GM12878 (cell line): ENCODE data around the gene OLFML2A. TPM values are rescaled to one million over a fixed set of nuclear protein-coding genes. Genes with fewer than 3 reads are reported as not detected.

Experiments used
- ATAC-seq: fragments of 200-7000 bp; cut with Tn5 transposase; 3 replicates; pipeline ENCODE4 v1.9.1; 2020; ENCODE audit warnings: mild to moderate bottlenecking, moderate library complexity
- BruUV-seq: library from RNA; stranded (reverse); fragments of 400-500 nt; replicated peaks from 2 replicates; lab custom pipeline; 2021; lab: Mats Ljungman, UMichigan
- CTCF ChIA-PET: fragments of 300-600 bp; sonication (Branson Sonifier 250); formaldehyde crosslinking; extraction: SDS; loops from one replicate; lab custom pipeline; 2021; ENCODE audit warnings: inconsistent platforms; lab: Yijun Ruan, JAX
- POLR2A ChIA-PET: fragments of 350-600 bp; formaldehyde crosslinking; extraction: SDS; loops from one replicate; lab custom pipeline; 2021; ENCODE audit warnings: inconsistent platforms; lab: Charles Lee
- RAD21 ChIA-PET: fragments of 300-600 bp; sonication (Branson Sonifier 250); formaldehyde crosslinking; loops from one replicate; lab custom pipeline; 2023; ENCODE audit warnings: antibody characterized with exemption; ENCODE audit not compliant: unreplicated experiment; lab: Charles Lee
- SMC1A ChIA-PET: fragments of 300-600 bp; sonication (Branson Sonifier 250); formaldehyde crosslinking; loops from one replicate; lab custom pipeline; 2023; ENCODE audit not compliant: unreplicated experiment, uncharacterized antibody; lab: Charles Lee
- DNase-seq: peaks from one replicate; pipeline ENCODE4 v3.0.0-alpha.2; 2011; ENCODE audit warnings: low read depth, low spot score
- FAIRE-seq: peaks from 3 replicates; lab custom pipeline; 2011; peaks lifted over from hg19 to GRCh38; lab: Jason Lieb, UNC
- H2AFZ ChIP-seq: 2 replicates; pipeline ENCODE4 v1.6.0; 2011; ENCODE audit warnings: low read depth, low read length, control low read depth; ENCODE audit not compliant: control insufficient read depth
- H3K27ac ChIP-seq: 2 replicates; pipeline ENCODE4 v1.5.1; 2011; ENCODE audit warnings: control low read depth; ENCODE audit not compliant: control insufficient read depth, insufficient read depth
- H3K27me3 ChIP-seq, 2 experiments: replicated peaks in 1 of 2; 2 replicates each; pipeline versions ENCODE4 v1.6.0 to v1.6.1; 2011; ENCODE audit warnings: low read length in 1 of 2; ENCODE audit not compliant: control insufficient read depth in 2 of 2, insufficient read depth in 2 of 2
- H3K36me3 ChIP-seq, 2 experiments: 2 replicates each; pipeline ENCODE4 v1.5.1; 2011; ENCODE audit warnings: low read length in 1 of 2; ENCODE audit not compliant: control insufficient read depth in 2 of 2, insufficient read depth in 2 of 2
- H3K4me1 ChIP-seq: 2 replicates; pipeline ENCODE4 v1.6.1; 2011; ENCODE audit warnings: mild to moderate bottlenecking, low read length, moderate library complexity, mixed read lengths; ENCODE audit not compliant: control insufficient read depth, insufficient read depth
- H3K4me2 ChIP-seq: 2 replicates; pipeline ENCODE4 v1.6.0; 2011; ENCODE audit warnings: control low read depth; ENCODE audit not compliant: control insufficient read depth, insufficient read depth
- H3K4me3 ChIP-seq: fragments of 200-600 bp; sonication (generic); 2 replicates; pipeline ENCODE4 v1.5.1; 2016
- H3K79me2 ChIP-seq: 2 replicates; pipeline ENCODE4 v1.6.0; 2011; ENCODE audit warnings: low read length; ENCODE audit not compliant: control insufficient read depth, insufficient read depth
- H3K9ac ChIP-seq: 2 replicates; pipeline ENCODE4 v1.8.0; 2011; ENCODE audit warnings: low read length, control low read depth, mixed read lengths; ENCODE audit not compliant: control insufficient read depth, insufficient read depth
- H3K9me3 ChIP-seq: replicated peaks from 3 replicates; pipeline ENCODE4 v1.5.1; 2011; ENCODE audit warnings: mild to moderate bottlenecking, low read length; ENCODE audit not compliant: control insufficient read depth, insufficient read depth
- H4K20me1 ChIP-seq: 2 replicates; pipeline ENCODE4 v1.6.0; 2011; ENCODE audit not compliant: control insufficient read depth, insufficient read depth
- CHD2 ChIP-seq: IDR thresholded peaks from 2 replicates; pipeline ENCODE4 v1.6.1; 2011; ENCODE audit warnings: low read depth, low read length, improper control_type of control experiment, borderline replicate concordance
- MXI1 ChIP-seq: fragments of 150-350 bp; IDR thresholded peaks from 2 replicates; pipeline ENCODE4 v1.6.1; 2011; ENCODE audit warnings: low read depth, mild to moderate bottlenecking, inconsistent platforms, low read length, improper control_type of control experiment
- POLR2A ChIP-seq: IDR thresholded peaks from 2 replicates; pipeline ENCODE4 v1.6.1; 2011; ENCODE audit warnings: low read depth, mild to moderate bottlenecking, low read length
- RB1 ChIP-seq: fragments of 450-650 bp; formaldehyde crosslinking; IDR thresholded peaks from 2 replicates; pipeline ENCODE4 v1.6.1; 2017; ENCODE audit warnings: mild to moderate bottlenecking, borderline replicate concordance
- SREBF1 ChIP-seq: IDR thresholded peaks from 2 replicates; pipeline ENCODE4 v1.6.1; 2012; ENCODE audit warnings: mild to moderate bottlenecking, low read length
- TCF12 ChIP-seq: IDR thresholded peaks from 2 replicates; pipeline ENCODE4 v1.6.1; 2011; ENCODE audit warnings: low read depth, mild to moderate bottlenecking, low read length
- WGBS: methylation state at CpG from one replicate; pipeline ENCODE4 v1.1.6; 2016; ENCODE audit warnings: low lambda C conversion rate; ENCODE audit not compliant: insufficient replicate concordance, insufficient coverage; ENCODE audit errors: missing lambda C conversion rate; 5-methylcytosine and 5-hydroxymethylcytosine counted together
- in situ Hi-C: fragments of 300-500 bp; cut with MboI; formaldehyde crosslinking; loops from 9 replicates; pipeline ENCODE4 v1.14.3; 2018; ENCODE audit warnings: mixed read lengths
- intact Hi-C: fragments of 100-400 bp; cut with micrococcal nuclease; formaldehyde crosslinking; loops from one replicate; pipeline ENCODE4 v1.14.2; 2022; ENCODE audit not compliant: unreplicated experiment
- polyA plus RNA-seq, 11 experiments: library from polyadenylated mRNA; depleted of rRNA in 4 of 11; unstranded in 6 of 11; stranded (reverse) in 5 of 11; fragments of >200 nt; fragmentation: Nextera tagmentation in 4 of 11; fragmentation: Illumina TruSeq in 1 of 11; extraction: Ambion mirVana in 4 of 11; extraction: Trizol in 1 of 11; gene quantifications; 1 replicate in 1 of 11; 2 replicates in 10 of 11; pipeline versions ENCODE4 v1.2.1 to v1.2.3, GENCODE V29; 2011 to 2016; ENCODE audit warnings: inconsistent platforms in 2 of 11, missing spikeins in 2 of 11, low read depth in 1 of 11
- total RNA-seq, 4 experiments: library from RNA; depleted of rRNA in 3 of 4; stranded (reverse); fragments of >200 nt in 3 of 4; fragmentation: Illumina TruSeq in 1 of 4; extraction: Trizol in 1 of 4; gene quantifications; 2 replicates each; pipeline versions ENCODE4 v1.2.1 to v1.2.3, GENCODE V29; 2013 to 2021
- TF ChIP-seq, protein P1 (sequence below): fragments of 450-650 bp; IDR thresholded peaks from 2 replicates; pipeline ENCODE4 v1.6.1; 2017; ENCODE audit warnings: borderline replicate concordance
- TF ChIP-seq, protein P2 (sequence below): IDR thresholded peaks from 2 replicates; pipeline ENCODE4 v1.6.1; 2012; ENCODE audit warnings: low read depth, low read length, improper control_type of control experiment
- TF ChIP-seq, protein P3 (sequence below): fragments of 450-650 bp; IDR thresholded peaks from 2 replicates; pipeline ENCODE4 v1.6.1; 2018; ENCODE audit warnings: borderline replicate concordance, mild to moderate bottlenecking; ENCODE audit not compliant: partially characterized antibody

Gene OLFML2A
- total and polyA plus RNA-seq, 10 of the 15 experiments (the other 5 are each of a cell fraction or from before 2014, with no cell fraction given) = 0.02 to 0.13 (median 0.10) TPM; not detected in 4

DNA sequence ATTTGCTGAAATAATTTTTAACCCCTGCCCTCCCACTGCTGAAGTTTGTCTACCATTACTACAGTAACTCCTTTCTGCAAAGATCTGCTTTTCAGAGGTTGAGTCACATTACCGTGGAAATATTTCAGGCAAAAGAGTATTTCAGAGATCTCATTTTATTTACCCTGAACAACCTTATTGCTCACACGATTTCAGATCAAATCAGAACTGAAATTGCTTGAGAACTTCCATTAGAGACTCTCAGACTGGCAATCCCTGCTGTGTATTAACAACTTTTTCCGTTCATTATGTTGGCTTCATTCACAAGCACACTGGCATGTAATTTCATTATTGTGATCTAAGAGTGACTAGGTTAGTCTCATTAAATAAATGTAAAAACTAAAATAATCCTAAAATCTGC is 21.9 kb upstream of the OLFML2A start:
- SMC1A ChIA-PET = interaction anchor here (0.7 to 1.8 kb wide), 5 partner anchors 11 to 137 kb away, joined by 3 to 7 read pairs (median 4); no protein-coding TSS in a partner anchor
- ATAC-seq = no peak
- no TSS peak for BruUV-seq

More for the DNA sequence above, 21.9 kb upstream of the OLFML2A start:
- H3K9me3 ChIP-seq = no peaks in the 10 kb centered on the region
- intact Hi-C loops = no loop called here
- FAIRE-seq (no peak), DNase-seq (no peak)
- no peak overlapping the region for H3K4me3 ChIP-seq
- ChIA-PET POLR2A (no interaction called here), RAD21 (interaction anchor here (1.2 kb wide), 1 partner anchor 138 kb away, joined by 4 read pairs; no protein-coding TSS in a partner anchor), CTCF (interaction anchor here (1.1 to 13.9 kb wide), 5 partner anchors 9 to 139 kb away, joined by 3 to 181 read pairs (median 5); partner anchors contain the start of gene NR6A1)
- no peaks in the 10 kb centered on the region for H3K27me3 ChIP-seq
- 84% methylated on average over 3 of the region's 3 CpGs for WGBS
- no peaks in the 10 kb centered on the region for H3K36me3 ChIP-seq
- peaks cover 20% of the 10 kb centered on the region for H3K79me2 ChIP-seq
- no peak overlapping the region for H3K4me2 ChIP-seq
- no peak overlapping the region for H3K9ac ChIP-seq
- no peak for TF ChIP-seq TCF12
- TF ChIP-seq, protein P1, sequence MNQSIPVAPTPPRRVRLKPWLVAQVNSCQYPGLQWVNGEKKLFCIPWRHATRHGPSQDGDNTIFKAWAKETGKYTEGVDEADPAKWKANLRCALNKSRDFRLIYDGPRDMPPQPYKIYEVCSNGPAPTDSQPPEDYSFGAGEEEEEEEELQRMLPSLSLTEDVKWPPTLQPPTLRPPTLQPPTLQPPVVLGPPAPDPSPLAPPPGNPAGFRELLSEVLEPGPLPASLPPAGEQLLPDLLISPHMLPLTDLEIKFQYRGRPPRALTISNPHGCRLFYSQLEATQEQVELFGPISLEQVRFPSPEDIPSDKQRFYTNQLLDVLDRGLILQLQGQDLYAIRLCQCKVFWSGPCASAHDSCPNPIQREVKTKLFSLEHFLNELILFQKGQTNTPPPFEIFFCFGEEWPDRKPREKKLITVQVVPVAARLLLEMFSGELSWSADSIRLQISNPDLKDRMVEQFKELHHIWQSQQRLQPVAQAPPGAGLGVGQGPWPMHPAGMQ = no peak
- TF ChIP-seq POLR2A = no peak
- no peak for TF ChIP-seq MXI1
- TF ChIP-seq, protein P2, sequence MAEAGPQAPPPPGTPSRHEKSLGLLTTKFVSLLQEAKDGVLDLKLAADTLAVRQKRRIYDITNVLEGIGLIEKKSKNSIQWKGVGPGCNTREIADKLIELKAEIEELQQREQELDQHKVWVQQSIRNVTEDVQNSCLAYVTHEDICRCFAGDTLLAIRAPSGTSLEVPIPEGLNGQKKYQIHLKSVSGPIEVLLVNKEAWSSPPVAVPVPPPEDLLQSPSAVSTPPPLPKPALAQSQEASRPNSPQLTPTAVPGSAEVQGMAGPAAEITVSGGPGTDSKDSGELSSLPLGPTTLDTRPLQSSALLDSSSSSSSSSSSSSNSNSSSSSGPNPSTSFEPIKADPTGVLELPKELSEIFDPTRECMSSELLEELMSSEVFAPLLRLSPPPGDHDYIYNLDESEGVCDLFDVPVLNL = no peak
- no peak for TF ChIP-seq CHD2
- no peak for TF ChIP-seq SREBF1
- TF ChIP-seq, protein P3, sequence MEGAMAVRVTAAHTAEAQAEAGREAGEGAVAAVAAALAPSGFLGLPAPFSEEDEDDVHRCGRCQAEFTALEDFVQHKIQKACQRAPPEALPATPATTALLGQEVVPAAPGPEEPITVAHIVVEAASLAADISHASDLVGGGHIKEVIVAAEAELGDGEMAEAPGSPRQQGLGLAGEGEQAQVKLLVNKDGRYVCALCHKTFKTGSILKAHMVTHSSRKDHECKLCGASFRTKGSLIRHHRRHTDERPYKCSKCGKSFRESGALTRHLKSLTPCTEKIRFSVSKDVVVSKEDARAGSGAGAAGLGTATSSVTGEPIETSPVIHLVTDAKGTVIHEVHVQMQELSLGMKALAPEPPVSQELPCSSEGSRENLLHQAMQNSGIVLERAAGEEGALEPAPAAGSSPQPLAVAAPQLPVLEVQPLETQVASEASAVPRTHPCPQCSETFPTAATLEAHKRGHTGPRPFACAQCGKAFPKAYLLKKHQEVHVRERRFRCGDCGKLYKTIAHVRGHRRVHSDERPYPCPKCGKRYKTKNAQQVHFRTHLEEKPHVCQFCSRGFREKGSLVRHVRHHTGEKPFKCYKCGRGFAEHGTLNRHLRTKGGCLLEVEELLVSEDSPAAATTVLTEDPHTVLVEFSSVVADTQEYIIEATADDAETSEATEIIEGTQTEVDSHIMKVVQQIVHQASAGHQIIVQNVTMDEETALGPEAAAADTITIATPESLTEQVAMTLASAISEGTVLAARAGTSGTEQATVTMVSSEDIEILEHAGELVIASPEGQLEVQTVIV = no peak
- TF ChIP-seq RB1 = no peak
- no peaks in the 10 kb centered on the region for H4K20me1 ChIP-seq
- in situ Hi-C loops = no loop called here
- peaks cover 14% of the 10 kb centered on the region for H3K4me1 ChIP-seq
- no peak overlapping the region for H3K27ac ChIP-seq
- H2AFZ ChIP-seq = no peak overlapping the region
